Cardiac septum (tissue), 1 donor: ENCODE results near the gene PTPA. TPM values are rescaled to one million over a fixed set of nuclear protein-coding genes. Genes with fewer than 3 reads are reported as not detected.
"Not testable (repeated sequence)": the region's sequence is repeated elsewhere in the genome, so short reads cannot be mapped to it uniquely, and the experiment has no call there.

Experiments
- DNase-seq: peaks from one replicate; pipeline ENCODE4 v3.0.0-alpha.2; 2020; ENCODE audit warnings: low spot score
- intact Hi-C: fragments of 100-400 bp; cut with DNase I; formaldehyde crosslinking; loops from one replicate; pipeline ENCODE4 v1.14.0; 2022
- total RNA-seq: library from RNA; stranded (reverse); fragmentation: NEBNext Ultra II Directional; extraction: Animal tissue kit (Norgen Biotek cat#: 25700); gene quantifications from one replicate; pipeline ENCODE4 v1.2.1, GENCODE V29; 2021
- donor health status: DM: no; HTN: no; CAD: no.

Gene PTPA
- total RNA-seq, 1 donor from 2014 or later = 204 TPM

- intact Hi-C loops = loop anchor here (2.0 kb wide), 1 partner anchor 21 kb away; no protein-coding TSS in a partner anchor
- DNase-seq = peak; percentile 81
Measured at GRCh38 chr9:129145841-129146292, 34.7 kb downstream of the PTPA start.

GRCh38 chr9:129146441-129146941 is 35.3 kb downstream of the PTPA start:
- no peak for DNase-seq
- intact Hi-C loops = loop anchor here (2.0 kb wide), 1 partner anchor 20 kb away; no protein-coding TSS in a partner anchor

DNA sequence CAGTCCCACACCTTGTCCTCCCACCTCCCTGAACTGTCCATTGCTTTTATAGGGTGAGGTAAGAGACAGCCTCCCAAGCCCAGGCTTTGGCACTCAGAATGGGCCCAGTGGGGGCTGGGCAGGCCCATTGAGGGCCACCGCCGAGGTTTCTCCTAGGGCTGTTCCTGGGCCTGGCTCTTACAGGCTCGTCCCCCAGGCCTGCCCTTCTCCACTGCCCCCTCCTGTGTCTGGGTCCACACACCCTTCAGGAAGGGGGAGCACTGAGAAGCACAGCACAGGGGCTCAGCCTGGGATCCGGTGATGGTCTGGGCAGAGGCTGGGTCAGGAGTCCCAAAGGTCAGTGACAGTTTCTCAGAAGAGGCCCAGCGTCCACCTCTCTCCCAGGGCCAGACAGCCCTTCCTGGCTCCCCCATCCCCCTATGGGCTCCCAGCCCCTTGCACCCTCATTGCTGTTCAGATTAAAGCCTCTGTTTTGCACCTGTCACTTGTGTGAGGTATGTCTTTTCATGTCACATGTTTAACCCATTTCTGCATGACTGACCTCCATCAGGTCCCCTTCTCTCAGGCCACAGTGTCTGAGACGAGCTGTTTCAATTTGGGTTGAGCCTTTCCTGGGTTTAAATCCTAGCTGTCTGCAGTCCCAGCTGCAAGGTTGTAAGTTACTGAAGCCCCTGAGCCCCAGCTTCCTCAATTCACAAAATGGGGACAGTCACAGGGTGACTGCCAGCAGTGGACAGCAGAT is 37.4 kb downstream of the PTPA start:
- DNase-seq = no peak
- intact Hi-C loops = no loop called here

GRCh38 chr9:129149442-129149841 is 38.2 kb downstream of the PTPA start:
- DNase-seq = no peak
- intact Hi-C loops = no loop called here

GRCh38 chr9:129150122-129150521 is 38.9 kb downstream of the PTPA start:
- intact Hi-C loops = no loop called here
- no peak for DNase-seq

- intact Hi-C loops = no loop called here
- DNase-seq = no peak
Measured at GRCh38 chr9:129150672-129151211, 39.5 kb downstream of the PTPA start.

GRCh38 chr9:129151469-129151868 is 40.3 kb downstream of the PTPA start:
- DNase-seq = no peak
- intact Hi-C loops = no loop called here

- intact Hi-C loops = no loop called here
- no peak for DNase-seq
Measured at GRCh38 chr9:129154866-129155477, 43.8 kb downstream of the PTPA start.

DNA sequence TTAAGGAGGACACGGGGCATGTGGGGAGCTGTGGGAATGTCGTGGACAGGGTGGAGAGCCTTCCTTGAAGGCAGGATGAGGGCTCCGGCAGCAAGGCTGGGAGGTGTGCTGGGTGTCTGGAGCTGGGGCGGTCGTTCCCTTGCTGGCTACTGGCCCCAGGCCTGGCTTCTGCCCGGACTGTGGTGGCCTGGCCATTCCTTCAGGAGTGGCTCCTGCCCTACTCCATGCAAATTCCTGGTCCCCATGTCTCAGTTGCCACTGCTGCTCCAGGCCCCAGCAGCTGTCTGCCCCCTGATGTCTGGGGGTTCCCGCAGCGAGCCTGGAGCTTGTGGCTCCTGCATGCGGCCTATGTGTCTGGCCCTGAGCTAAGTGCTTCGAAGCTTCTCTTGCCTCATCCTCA is 44.9 kb downstream of the PTPA start:
- no peak for DNase-seq
- intact Hi-C loops = no loop called here

- DNase-seq = no peak
- intact Hi-C loops = no loop called here
Measured at GRCh38 chr9:129160712-129161533, 49.7 kb downstream of the PTPA start.

DNA sequence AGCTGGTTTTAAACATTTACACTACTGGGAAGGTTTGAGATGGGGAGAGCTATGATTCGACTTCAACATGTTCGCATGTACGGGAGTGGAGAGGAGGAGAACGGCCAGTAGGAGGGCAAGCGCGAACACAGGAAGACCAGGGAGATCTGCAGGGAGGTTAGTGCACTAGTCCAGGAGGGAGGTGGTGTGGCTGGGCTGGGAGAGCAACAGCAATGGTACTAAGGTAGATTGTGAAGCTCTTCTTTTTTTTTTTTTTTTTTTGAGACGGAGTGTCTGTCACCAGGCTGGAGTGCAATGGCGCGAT is 50.3 kb downstream of the PTPA start:
- DNase-seq = no peak
- intact Hi-C loops = no loop called here

- intact Hi-C loops = no loop called here
- DNase-seq = no peak
Measured at GRCh38 chr9:129162497-129163197, 51.4 kb downstream of the PTPA start.

- intact Hi-C loops, DNase-seq: not testable (repeated sequence)
Measured at GRCh38 chr9:129163198-129163670, 52.0 kb downstream of the PTPA start.

DNA sequence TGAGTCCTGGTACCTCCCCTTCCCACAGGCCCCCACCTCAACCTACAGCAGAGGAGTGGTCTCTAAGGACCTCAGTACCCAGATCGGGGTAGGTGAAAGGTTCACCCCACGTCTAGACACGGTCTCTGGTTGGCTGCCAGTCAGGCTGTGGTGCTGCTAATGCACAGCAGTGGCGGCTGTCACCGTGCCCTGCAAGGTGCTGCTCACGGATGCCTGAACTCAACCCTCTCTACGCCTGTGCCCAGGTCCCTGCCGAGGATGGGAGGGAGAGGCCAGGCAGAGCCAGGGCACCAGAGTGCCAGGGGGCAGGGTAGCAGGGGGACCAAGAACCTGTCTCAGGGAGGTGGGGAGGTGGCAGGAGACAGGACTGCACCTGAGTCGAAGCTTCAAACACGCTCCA is 52.5 kb downstream of the PTPA start:
- DNase-seq = no peak
- intact Hi-C loops = no loop called here

GRCh38 chr9:129164246-129164930 is 53.2 kb downstream of the PTPA start:
- intact Hi-C loops = no loop called here
- no peak for DNase-seq

- intact Hi-C loops = loop anchor here (5.0 kb wide), 1 partner anchor 402 kb away; no protein-coding TSS in a partner anchor
- DNase-seq = no peak
Measured at GRCh38 chr9:129165198-129165597, 54.0 kb downstream of the PTPA start.

DNA sequence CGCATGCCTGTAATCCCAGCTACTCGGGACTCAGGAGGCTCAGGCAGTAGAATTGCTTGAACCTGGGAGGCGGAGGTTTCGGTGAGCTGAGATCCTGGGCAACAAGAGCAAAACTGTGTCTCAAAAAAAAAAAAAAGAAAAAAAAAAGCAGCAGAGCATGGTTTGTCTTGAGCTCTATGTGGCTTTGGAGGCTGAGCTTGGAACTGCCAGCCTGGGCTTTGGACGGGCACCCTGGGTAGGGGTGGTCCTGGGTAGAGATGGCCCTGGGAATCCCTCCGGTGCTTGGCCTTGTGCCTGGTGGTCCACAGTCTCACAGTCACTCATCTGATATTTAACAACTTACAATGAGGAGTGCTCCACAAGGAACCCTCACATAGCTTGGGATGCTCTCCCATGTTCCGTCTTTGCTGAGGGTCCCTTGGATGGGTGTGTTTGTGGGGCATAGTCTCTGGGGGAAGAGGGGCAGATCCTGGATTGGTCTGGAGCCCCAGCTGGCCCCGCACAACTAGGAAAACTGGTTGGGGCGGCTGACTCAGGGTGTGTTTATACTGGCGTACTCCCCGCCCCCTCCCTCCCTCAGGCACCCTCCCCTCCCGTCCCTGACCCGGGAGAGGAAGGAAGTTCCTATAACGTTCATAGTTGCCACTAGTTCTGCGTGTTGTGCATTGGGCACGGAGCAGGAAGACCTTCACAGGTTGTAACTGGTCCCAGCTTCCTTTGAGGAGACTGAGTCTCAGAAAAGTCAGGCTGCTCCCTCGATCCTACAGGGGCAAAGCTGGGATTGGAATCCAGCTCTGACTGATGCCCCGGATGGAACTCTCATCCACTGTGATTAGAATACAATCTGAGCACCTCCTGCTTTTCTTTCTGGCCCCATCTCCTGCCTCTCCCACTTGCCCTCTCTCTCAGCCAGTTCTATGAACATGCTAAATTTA is 55.7 kb downstream of the PTPA start:
- intact Hi-C loops = loop anchor here (2.0 to 5.0 kb wide), 2 partner anchors 20 to 400 kb away; no protein-coding TSS in a partner anchor
- DNase-seq = peak; percentile 81

- DNase-seq = no peak
- intact Hi-C loops = no loop called here
Measured at GRCh38 chr9:129170229-129170628, 59.0 kb downstream of the PTPA start.
